ENCODE results near the gene CS. TPM values are rescaled to one million over a fixed set of nuclear protein-coding genes. Genes with fewer than 3 reads are reported as not detected.

Gene CS
- total and polyA plus RNA-seq, 9 donors, result 48.9 to 237 (median 137) TPM

DNA sequence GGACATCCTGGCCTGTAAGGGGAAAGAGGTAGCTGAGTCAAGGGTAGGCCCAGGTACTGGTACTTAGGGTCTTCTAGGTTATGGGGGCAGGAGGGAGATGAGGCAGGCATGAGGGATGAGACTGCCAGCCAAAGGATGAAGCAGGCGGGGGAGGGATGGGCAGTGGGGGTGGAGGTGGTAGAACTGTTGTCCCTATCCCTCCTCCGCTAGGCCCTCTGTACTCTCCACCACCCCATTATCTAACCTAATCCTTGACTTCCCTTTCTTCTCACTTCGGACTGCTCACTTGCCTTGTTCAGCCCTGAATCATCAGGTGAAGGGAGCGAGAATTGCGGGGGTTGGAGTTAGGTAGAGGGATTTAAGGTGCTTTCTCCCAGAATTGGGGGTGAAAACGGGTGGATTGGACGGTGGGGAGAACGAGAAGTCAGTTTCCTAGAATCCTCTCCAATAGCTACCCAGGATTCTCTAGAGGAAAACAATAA is 33.1 kb upstream of the CS start:
- Histone ChIP-seq H3K27ac (peak overlapping the region; percentile 91 to 93), H3K36me3 (no peaks in the 10 kb centered on the region), H3K4me3 (peak overlapping the region; percentile 49), H3K27me3 (no peaks in the 10 kb centered on the region), H3K9me3 (no peaks in the 10 kb centered on the region), H3K4me1 (ENCODE audit: insufficient read depth) (peaks cover 7% of the 10 kb centered on the region)
- whole genome bisulfite sequencing, 3 donors, result 14 to 23% (median 22%) methylated on average over 8 of the region's 8 CpGs
- TF ChIP-seq EP300 (IDR thresholded peaks at IDR 0.05) (no peak), POLR2A (IDR thresholded peaks at IDR 0.05) (no peak)
- TF ChIP-seq, protein P1, sequence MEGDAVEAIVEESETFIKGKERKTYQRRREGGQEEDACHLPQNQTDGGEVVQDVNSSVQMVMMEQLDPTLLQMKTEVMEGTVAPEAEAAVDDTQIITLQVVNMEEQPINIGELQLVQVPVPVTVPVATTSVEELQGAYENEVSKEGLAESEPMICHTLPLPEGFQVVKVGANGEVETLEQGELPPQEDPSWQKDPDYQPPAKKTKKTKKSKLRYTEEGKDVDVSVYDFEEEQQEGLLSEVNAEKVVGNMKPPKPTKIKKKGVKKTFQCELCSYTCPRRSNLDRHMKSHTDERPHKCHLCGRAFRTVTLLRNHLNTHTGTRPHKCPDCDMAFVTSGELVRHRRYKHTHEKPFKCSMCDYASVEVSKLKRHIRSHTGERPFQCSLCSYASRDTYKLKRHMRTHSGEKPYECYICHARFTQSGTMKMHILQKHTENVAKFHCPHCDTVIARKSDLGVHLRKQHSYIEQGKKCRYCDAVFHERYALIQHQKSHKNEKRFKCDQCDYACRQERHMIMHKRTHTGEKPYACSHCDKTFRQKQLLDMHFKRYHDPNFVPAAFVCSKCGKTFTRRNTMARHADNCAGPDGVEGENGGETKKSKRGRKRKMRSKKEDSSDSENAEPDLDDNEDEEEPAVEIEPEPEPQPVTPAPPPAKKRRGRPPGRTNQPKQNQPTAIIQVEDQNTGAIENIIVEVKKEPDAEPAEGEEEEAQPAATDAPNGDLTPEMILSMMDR (IDR thresholded peaks at IDR 0.05), result no peak
- DNase-seq, result peak in 4 of 5 donors; percentile 15 to 46 (median 39)
- intact Hi-C loops (cut with DNase I), result loop anchor here in 1 of 4 donors (10.0 kb wide), 1 partner anchor 132 kb away; the partner anchor contains the start of gene SPRYD4

DNA sequence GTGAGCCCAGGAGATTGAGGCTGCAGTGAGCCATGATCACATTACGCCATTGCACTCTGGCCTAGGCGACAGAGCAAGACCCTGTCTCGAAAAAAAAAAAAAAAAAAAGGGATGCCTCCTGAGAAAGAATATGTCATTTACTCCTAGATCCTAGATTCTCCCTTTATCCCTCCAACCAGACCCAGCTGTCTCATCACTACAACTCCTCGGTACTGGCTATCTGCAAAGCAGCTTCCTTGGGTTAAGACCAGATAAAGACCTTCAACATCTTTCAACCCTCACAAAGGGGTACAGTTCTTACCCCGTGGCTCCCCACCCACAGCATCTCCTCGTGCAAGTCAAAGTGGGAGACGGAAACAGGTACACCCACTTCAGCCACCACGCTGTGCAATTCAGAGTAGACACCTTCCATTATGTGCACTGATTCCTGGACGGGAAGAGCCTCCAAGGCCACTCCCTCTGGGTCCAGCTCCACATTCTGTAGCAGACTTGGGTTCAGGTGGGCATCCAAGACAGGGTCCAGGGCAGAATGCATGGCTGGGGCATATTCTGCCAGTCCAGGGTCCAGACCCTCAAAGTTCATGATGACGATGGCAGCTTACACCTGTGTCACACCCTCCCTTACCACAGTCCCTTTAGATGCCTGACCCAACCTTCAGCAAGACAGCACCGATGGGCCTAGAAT is 32.5 kb upstream of the CS start:
- 92 to 96% (median 93%) methylated on average over 11 of the region's 11 CpGs for WGBS, 3 donors
- Histone ChIP-seq H3K27me3 (no peaks in the 10 kb centered on the region), H3K4me3 (peak overlapping the region; percentile 49), H3K27ac (peak overlapping the region; percentile 91 to 93), H3K9me3 (no peaks in the 10 kb centered on the region), H3K36me3 (no peaks in the 10 kb centered on the region), H3K4me1 (ENCODE audit: insufficient read depth) (peaks cover 7% of the 10 kb centered on the region)
- DNase-seq, result peak in 1 of 5 donors; percentile 31
- intact Hi-C loops (cut with DNase I), result loop anchor here in 1 of 4 donors (10.0 kb wide), 1 partner anchor 132 kb away; the partner anchor contains the start of gene SPRYD4
- TF ChIP-seq, protein P1 (IDR thresholded peaks at IDR 0.05), result no peak
- TF ChIP-seq EP300 (IDR thresholded peaks at IDR 0.05) (no peak), POLR2A (IDR thresholded peaks at IDR 0.05) (no peak)

DNA sequence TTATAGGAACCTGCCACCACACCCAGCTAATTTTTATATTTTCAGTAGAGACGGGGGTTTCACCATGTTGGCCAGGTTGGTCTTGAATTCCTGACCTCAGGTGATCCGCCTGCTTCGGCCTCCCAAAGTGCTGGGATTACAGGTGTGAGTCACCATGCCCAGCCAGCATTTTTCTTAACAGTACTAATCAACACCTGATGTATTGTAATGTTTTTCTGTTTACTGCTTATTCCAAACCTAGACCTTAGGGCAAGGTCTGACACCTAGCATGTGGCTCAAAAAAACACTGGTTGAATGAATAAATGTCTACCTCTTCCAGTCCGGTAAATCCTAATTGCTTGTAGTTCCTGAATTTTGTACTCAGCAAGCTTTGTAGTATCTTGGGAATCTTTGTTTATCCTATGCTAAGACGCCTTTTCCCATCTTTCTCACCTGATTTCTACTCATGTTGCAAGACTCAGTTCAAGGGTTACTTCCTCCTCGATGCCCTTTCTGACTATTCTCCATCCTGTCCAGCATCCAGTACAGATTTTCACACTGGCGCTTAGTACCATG is 30.9 kb upstream of the CS start:
- WGBS, 3 donors, result 93 to 95% (median 94%) methylated on average over 7 of the region's 7 CpGs
- no peak for TF ChIP-seq EP300 (IDR thresholded peaks at IDR 0.05)
- Histone ChIP-seq H3K27me3 (no peaks in the 10 kb centered on the region), H3K4me3 (no peak overlapping the region), H3K36me3 (no peaks in the 10 kb centered on the region), H3K27ac (no peak overlapping the region), H3K4me1 (ENCODE audit: insufficient read depth) (peaks cover 7% of the 10 kb centered on the region), H3K9me3 (no peaks in the 10 kb centered on the region)
- intact Hi-C loops (cut with DNase I), result loop anchor here in 1 of 4 donors (10.0 kb wide), 1 partner anchor 134 kb away; the partner anchor contains the start of gene SPRYD4
- DNase-seq, result no peak

DNA sequence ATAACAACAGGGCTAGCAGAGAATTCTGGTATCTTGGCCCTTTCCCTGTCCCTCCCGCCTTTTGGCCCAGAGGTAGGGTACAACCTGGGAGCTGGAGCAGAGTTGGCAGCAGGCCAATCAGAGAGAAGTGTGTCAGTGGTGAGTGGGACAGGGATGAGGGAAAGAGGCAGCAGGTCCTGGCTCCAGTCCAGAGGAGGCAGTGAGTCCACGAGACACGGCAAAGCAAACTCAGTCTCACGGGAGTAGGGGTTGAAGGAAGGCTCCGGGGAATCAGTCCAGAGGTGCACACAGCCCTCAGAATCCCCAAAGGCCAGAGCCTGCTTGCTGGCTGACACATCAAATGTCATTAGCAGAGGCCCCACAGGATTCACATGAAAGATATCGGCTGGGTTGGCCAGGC is 26.4 kb upstream of the CS start:
- peak in 2 of 5 donors; percentile 40 to 49 for DNase-seq
- Histone ChIP-seq H3K27ac (no peak overlapping the region), H3K4me3 (no peak overlapping the region), H3K4me1 (ENCODE audit: insufficient read depth) (no peaks in the 10 kb centered on the region), H3K9me3 (no peaks in the 10 kb centered on the region), H3K27me3 (no peaks in the 10 kb centered on the region), H3K36me3 (no peaks in the 10 kb centered on the region)
- WGBS, 3 donors, result 74 to 86% (median 81%) methylated on average over 6 of the region's 6 CpGs
- intact Hi-C loops (cut with DNase I), result no loop called here
- TF ChIP-seq, protein P1 (IDR thresholded peaks at IDR 0.05), result no peak
- no peak for TF ChIP-seq EP300 (IDR thresholded peaks at IDR 0.05)
- no peak for TF ChIP-seq POLR2A (IDR thresholded peaks at IDR 0.05)

DNA sequence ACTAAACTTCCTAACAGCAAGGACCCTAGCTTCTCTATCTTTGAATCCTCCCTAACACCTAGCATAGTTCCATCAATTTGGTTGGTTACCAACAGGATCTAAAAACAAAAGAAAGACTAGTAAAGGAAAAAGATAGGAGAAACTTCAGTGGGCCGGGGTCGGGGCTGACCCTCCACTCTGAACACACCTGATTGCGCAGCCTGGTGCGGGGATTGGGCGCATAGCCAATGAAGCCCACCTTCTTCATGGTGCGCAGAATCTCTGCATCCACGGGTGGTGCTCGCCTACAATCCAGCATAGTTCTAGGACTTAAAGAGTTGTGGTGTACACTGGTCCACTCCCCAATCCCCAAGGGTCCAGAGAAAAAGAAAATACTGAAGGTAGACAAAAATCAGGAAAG is 26.0 kb upstream of the CS start:
- Histone ChIP-seq H3K27ac (no peak overlapping the region), H3K27me3 (no peaks in the 10 kb centered on the region), H3K4me1 (ENCODE audit: insufficient read depth) (no peaks in the 10 kb centered on the region), H3K4me3 (no peak overlapping the region), H3K36me3 (no peaks in the 10 kb centered on the region), H3K9me3 (no peaks in the 10 kb centered on the region)
- intact Hi-C loops (cut with DNase I), result no loop called here
- WGBS, 3 donors, result 95 to 96% (median 96%) methylated on average over 8 of the region's 8 CpGs
- TF ChIP-seq, protein P1 (IDR thresholded peaks at IDR 0.05), result no peak
- TF ChIP-seq POLR2A (IDR thresholded peaks at IDR 0.05), result no peak
- no peak for TF ChIP-seq EP300 (IDR thresholded peaks at IDR 0.05)
- DNase-seq, result no peak
